GM21381 (cell line): ENCODE measurements around the gene PALLD.

Source experiments
- ATAC-seq: cut with Tn5 transposase; IDR thresholded peaks from one replicate; pipeline ENCODE4 v1.9.1; 2021; ENCODE audit warnings: mild to moderate bottlenecking, moderate library complexity; ENCODE audit not compliant: unreplicated experiment

Gene PALLD

DNA sequence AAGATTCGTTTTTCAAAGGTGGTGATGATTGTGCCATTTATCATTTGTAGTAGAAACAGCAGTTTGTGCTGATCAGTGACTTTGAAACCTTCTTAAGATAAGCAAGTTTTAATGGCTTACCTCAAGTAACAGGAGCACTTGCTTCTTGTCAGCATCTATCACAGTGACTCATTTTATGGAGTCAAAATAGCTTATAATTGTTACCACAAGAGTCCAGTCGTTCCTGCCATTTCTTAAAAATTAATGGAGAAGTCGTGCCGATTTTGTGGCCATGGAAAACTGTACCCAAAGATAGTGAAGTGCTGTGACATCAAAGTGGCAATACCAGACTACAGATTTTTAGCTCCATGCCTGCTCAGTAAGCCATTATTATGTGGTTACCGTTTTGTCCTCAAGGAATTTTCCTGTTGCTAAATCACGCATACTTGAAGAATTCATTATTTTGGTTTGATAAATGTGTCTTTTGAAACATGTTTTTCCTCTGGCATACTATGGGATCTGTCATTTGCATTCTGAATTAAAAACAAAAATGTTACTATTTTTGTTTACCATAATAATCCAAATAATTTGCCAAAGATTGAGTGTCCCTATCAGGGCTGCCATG lies 383.3 kb downstream of the PALLD start:
- no peak for ATAC-seq

DNA sequence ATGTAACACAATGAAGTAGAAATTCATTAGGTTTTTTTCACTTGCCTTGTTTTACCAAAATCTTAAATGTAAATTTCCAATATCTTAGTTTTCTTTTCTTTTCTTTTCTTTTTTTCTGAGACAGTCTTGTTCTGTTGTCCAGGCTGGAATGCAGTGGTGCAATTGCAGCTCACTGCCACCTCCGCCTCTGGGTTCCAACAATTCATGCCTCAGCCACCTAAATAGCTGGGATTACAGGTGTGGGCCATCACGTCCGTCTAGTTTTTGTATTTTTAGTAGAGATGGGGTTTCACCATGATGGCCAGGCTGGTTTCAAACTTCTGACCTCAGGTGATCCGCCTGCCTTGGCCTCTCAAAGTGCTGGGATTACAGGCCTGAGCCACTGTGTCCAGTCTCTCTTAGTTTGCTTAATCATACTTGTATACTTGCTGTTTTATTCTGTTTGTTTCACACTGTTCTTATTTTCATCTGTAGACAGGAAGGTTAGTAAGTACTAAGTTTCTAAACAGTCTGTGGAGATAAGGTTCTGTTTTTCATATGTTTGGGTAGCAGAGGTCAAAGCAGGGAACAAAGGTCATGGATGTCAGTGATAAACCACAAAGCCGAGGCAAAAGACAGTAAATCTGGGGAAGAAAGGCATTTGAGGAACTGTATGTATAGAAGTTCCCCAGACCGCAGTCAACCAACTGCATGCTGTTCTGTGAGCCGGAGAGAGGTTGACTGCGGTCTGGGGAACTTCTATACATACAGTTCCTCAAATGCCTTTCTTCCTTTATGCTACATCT lies 384.2 kb downstream of the PALLD start:
- peak; percentile 72 for ATAC-seq

DNA sequence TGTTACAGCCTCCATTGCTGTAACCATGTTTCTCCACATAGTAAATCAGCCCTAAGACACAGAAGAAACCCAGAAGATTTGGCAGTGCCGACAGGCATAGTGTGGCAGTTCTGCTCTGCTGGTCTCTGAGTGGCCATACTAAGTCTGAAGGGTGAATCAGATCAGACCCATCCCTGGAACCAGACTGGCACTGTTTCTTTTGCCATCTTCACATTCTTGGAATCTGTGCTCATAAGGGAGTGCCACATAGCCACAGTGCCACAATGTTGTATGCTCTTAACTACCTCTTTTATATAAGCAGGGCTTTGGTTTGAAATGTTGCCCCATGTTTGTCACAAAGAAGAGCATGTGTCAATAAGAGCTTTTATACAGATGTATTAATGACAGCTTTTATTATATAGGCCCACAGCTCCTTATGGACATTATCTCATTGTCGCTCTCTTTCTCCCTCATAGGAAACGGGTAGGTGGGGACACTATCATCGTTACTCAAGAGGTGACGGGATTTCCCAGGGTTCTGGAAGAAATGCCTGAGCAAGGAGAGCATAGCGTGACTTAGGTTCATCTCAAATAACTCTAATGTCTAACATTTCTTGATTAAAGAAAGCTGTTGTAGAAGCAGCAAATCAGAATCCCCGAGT lies 385.0 kb downstream of the PALLD start:
- ATAC-seq = peak; percentile 2

DNA sequence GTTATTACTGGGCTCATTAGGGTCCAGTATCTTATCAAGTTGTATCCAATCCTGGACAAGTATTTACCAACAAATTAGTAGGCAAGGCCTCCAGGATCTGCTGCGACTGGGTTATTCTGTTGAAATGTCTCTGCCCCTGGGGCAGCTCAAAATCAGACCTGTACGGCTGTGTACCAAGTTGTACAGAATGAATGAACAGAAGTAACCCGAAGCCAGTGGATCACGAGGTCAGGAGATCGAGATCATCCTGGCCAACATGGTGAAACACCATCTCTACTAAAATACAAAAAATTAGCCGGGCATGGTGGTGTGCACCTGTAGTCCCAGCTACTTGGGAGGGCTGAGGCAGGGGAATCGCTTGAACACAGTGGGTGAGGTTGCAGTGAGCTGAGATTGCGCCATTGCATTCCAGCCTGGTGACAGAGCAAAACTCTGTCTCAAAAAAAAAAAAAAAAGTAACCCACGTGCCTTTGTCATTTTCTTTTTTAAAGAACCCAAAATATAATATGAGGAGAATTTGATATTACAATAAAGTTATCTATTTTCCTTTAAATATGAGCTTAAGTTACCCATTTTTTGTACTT lies 385.9 kb downstream of the PALLD start:
- ATAC-seq = no peak

DNA sequence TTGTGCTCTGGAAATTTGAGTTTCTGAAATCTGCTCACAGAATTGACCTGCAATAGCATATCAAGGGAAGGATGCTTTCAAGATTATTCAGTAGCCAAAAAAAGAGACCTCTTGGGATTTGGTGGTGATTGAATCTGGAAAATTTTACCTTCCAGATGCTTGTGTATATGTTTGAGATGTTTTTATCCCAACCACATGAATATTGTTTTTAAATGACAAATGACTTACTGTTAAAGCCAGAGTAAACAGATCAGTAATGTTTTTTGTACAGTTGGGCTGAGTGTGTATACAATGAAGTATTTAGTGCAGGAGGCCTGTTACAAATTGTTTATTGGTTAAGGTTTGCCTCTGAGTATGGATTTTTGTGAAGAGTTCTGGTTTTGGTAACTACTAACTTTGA lies 386.7 kb downstream of the PALLD start:
- ATAC-seq = no peak

DNA sequence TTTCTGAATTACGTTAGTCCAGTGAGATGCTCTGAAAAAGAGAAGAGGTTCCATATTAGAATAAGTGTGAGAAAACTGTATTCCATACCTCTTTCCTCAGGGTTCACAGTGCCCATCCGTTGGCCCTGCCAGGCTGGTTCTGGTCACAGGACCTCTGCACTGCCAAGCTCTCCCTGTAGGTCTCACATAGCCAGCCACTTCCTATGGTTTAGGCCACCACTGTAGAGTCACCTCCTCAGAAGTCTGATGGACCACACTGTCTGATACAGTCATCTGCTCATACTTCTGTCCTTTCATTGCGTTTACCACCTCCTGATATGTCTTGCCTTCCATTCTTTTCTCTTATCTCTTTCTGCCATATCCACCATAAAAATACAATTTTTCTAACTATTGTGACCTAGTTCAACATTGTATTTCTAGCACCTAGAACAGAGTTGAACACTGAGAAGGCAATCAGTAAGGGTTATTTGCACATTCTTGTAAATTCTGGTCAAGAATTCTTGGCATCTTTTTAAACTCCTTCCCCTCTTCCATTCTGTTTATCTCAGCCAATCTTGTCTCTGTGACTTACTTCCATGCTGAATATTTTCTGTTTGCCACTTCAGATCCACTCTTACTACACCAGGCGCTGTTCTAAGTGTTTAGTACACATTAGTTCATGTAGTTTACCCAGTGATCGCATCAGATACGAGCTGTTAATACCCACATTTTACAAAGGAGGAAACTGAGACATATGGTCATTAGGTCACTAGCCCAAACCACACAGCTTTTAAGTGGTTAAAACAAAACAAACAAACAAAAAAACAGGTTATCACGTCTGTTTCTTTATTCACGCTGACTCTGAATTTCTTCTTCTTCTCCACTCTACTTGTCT lies 387.6 kb downstream of the PALLD start:
- ATAC-seq = no peak

DNA sequence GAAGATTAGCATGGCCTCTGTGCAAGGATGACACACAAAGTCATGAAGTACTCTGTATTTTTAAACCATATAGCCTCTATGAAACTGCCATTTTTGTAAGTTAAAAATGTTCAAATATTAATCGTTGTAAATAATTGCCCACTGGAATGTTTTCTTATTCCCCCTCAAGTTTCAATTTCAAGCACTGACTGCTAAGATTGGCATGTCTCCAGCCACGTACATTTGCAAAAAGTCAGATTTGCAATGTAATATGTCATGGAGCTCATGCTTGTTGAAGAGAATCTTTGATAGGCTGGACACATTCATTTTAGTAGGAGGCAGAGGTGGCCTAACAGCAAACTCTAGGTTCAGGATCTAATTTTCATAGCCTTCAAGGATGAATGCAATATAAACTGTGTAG lies 388.5 kb downstream of the PALLD start:
- no peak for ATAC-seq

DNA sequence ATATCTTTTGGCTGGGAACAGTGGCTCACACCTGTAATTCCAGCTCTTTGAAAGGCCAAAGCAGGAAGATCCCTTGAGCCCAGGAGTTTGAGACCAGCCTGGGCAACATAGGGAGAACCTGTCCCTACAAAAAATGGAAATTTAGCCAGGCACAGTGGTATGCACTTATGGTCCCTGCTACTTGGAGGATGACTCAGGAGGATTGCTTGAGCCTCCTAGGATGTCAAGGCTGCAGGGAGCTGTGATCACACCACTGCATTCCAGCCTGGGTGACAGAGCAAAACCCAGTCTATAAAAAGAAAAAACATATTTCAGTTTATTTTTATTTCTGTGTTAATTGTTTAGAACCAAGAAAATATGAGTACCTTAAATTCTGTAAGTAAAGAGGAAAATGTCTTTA lies 389.5 kb downstream of the PALLD start:
- no peak for ATAC-seq

DNA sequence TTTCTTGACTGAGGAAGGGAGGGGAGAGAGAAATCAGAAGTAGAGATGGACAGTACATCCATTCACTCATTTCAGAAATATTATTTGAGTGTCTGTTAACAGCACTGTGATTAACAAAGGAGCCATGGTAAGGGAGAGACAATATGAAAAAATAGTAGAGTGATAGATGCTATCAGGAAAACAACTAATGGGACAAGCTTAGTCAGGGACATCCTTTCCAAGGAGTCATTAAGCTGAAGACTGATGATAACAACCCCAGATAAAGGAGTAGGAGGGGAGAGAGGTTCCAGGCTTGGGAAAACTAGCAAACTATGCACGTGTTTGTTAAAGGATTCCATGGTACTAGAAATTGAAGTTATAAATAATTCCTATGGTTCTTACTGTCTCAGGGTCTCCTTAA lies 391.0 kb downstream of the PALLD start:
- no peak for ATAC-seq

DNA sequence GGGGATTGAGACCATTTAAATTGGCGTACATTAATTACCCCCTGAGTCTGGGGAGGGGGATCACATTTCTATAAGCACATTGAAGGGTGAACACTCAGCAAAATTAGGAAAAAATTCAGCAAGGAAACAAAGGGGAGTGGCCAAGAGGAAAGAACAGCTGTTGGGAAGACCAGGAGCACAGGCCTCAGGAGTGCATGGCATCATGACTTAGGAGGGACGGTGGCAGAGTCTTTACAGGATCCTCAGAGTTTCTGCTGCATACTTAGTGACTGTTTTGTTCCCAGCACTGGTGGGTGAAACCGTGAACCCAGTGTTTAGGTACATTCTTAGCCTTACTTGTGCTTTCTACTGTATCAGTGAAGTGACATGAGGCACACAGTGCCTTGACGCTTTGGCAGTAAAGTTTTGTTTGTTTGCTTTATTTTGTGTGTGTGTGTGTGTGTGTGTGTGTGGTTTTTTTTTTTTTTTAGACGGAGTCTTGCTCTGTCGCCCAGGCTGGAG lies 391.9 kb downstream of the PALLD start:
- ATAC-seq = no peak

DNA sequence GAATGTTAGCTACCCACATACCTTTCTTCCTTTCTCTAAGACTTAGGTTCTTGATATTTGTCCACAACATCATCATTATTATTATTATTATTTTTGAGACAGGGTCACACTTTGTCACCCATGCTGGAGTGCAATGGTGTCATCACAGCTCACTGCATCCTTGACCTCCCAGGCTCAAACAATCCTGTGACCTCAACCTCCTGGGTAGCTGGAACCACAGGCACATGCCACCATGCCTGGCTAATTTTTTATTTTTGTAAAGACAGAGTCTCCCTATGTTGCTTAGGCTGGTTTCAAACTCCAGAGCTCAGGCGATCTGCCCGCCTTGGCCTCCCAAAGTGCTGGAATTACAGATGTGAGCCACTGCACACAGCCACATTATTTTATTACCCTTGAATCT lies 394.2 kb downstream of the PALLD start:
- no peak for ATAC-seq

DNA sequence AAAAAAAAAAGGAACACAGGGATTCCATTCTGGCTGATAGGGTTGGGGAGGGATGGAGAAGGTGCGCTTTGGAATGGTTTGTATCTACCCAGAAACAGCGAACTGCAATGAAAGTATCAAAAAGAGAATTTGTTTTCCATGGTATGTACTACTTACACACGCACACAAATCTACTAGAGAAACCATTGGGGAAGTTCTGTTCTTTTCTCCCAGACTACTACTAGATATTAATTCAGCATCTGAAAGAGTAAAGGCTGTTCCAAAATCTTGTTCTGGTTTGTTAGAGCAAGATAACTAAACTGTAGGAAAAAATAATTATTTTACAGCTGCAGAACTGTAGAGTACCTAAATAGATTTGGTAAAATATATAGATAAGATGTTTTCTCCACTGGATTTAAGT lies 394.8 kb downstream of the PALLD start:
- no peak for ATAC-seq

DNA sequence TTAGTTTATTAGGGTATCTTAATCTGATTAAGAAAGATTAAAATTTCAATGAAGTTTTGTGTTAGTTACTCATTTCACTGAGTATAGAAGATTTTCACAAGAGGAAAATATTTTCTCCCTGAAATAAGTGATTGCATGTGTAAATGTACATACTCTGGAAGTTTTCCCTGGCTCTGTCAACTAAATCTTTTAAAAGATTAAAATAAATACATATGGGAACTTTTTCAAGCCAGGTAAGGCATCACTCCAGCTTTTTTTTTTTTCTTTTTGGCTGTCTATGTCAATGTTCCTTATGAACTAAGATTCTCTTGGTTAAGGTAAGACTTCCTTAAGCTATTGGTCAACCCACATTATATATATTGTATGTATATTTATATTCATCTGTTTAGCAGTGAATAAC lies 395.6 kb downstream of the PALLD start:
- no peak for ATAC-seq

DNA sequence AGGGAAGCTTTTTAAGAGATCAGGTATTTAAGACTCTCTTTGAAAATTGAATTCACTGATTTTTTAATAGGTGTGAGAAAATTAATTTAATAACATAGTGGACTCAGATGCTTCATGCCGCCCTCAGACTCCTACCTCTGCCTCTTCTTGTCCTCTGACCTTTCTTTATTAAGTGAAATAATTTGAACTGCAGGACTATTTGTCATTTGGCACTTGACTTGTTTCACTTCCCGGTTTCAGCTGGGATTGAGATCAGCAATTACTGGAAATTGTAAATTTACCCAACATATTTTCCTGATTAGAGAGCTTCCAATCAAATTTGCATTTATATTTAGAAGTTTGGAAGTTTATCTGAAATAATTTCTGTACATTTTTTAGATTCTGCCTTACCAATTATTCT lies 396.4 kb downstream of the PALLD start:
- no peak for ATAC-seq

DNA sequence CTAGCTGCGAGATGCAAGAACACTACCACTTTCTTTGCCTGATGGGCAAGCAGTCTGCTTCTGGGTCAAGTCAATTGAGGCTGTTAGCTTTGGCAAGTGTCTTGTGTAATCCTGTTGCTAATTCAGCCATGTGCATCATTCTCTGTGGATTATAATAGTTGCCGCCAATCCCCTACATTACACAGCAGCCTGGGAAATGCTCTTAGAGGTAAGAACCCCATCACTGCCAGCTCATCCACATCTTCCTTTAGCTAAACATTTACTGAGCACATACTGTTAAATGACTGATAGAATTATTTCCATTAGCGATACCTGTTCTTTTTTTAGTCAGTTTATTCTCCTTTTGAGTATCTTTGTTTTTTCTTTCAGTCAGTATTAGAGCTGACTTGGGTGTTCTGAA lies 397.0 kb downstream of the PALLD start:
- ATAC-seq = no peak

DNA sequence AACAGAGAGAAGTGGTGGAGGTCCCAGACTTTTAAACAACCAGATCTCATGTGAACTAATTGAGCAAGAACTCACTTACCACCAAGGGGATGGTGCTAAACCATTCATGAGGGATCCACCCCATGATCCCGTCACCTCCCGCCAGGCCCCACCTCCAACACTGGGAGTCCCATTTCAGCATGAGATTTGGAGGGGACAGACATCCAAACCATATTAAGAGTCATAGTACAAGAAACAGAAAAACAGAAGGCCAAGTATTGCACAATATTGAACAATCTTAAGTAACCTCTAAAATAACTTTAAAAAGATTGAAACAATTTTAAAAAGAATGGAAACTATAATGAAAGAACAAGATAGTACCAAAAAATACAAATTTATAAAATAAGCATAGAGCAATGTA lies 403.2 kb downstream of the PALLD start:
- no peak for ATAC-seq

DNA sequence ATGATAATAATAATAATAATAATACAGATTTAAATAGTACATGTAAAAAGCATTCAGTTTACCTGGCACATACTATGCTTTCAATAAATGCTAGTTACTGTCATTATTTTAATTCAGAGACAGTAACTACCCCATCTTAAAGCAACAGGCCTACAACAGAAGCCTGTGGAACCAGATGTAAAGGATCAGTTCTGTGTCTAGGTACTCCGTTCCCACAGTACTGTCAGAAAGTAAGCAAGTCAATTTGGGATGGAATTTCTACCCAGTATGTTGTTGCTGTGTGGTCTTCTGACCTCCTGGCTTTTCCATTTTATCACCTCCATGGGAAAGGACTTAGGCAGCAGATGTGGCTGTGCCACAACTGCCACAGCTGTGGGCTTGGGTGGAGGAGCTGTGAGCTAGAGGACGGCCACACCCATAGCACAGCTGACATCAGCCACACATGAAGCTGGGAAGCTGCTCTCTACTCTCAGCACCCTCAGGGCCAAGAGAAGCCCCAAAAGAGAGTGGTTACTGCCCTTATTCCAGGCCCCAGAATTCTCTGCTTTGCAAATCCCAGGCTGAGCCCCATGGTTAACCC lies 410.4 kb downstream of the PALLD start:
- no peak for ATAC-seq

DNA sequence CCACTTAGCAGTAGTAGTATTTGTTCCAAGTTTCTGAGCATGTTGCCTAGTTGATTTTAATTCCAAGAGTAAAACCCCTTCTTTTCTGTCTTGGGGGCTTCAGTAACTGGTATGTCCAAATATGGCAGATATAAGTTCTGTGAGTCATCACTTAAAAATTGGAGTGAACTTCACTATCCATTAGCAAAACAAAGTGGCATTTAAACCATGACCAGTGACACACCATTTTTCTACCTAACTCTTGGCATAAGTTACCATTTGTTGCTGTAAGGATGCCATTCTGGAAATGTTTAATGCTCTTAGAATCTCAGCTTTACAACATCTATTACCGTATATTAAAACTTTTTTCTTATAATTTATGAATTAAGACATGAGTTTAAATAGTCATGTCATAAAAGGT lies 411.2 kb downstream of the PALLD start:
- ATAC-seq = no peak

DNA sequence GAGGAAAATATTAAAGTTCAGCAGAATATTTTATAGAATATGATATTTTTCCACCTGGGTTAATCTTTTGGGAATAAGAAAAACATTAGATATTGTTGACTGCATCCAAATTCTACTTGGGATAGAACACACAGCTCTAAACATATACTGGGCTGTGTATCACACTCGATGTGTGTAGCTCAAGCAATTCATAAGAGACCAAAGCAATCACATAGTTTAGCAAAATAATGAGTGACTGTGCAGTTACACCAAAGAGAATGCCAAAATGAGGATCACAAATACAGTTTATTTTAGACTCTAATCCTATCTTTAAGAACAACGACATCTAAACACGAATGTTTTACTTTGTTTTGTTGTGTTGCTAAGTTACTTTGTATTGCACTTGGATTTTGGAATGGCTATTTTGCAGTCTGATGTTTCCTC lies 412.0 kb downstream of the PALLD start:
- ATAC-seq = no peak

DNA sequence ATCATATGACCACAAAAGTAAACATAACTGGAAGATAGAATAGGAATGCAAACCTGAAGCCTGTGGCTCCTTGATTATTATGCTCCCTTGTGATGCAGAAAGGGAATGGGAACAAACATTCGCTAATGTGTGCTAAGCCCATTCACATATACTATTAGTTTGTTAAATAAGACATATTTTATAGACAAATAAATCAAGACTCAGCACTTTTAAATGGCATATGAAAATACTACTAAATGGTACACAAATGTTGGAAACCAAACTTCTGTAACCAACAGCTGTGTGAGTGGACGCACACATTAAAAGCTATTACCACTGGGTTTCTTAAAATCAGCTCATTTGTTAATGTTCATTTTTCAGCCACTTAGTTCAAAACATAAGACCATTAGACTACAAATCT lies 417.2 kb downstream of the PALLD start:
- ATAC-seq = no peak
